ENCODE measurements around the gene KDM4F.

Gene KDM4F

DNA sequence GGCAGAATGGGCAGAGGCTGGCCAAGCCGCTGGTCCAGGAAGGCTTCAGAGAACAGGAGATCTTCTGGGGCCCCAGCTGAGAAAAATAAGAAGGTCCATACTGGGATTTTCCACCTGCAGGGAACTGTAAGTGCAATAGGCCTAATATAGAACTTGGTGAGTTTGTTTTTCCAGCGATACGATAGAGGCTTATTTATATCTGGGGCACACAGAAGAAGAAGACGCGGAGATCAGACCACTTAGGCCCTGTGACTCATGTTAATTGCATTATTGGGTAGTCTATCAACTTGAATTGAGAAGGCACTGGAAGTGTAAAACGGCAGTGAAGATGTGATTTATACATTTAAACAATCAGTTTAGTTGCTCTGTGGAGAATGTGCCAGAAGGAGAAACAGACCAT is 9.8 kb downstream of the KDM4F start:
- DNase-seq (ENCODE audit: low read depth): no peak
- TF ChIP-seq, protein P1, sequence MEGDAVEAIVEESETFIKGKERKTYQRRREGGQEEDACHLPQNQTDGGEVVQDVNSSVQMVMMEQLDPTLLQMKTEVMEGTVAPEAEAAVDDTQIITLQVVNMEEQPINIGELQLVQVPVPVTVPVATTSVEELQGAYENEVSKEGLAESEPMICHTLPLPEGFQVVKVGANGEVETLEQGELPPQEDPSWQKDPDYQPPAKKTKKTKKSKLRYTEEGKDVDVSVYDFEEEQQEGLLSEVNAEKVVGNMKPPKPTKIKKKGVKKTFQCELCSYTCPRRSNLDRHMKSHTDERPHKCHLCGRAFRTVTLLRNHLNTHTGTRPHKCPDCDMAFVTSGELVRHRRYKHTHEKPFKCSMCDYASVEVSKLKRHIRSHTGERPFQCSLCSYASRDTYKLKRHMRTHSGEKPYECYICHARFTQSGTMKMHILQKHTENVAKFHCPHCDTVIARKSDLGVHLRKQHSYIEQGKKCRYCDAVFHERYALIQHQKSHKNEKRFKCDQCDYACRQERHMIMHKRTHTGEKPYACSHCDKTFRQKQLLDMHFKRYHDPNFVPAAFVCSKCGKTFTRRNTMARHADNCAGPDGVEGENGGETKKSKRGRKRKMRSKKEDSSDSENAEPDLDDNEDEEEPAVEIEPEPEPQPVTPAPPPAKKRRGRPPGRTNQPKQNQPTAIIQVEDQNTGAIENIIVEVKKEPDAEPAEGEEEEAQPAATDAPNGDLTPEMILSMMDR (IDR thresholded peaks at IDR 0.05; ENCODE audit: control insufficient read depth, insufficient read depth, low read depth, low read length, missing control alignments): no peak
- H3K4me3 ChIP-seq (ENCODE audit: control insufficient read depth, low read depth, low read length): no peak overlapping the region

DNA sequence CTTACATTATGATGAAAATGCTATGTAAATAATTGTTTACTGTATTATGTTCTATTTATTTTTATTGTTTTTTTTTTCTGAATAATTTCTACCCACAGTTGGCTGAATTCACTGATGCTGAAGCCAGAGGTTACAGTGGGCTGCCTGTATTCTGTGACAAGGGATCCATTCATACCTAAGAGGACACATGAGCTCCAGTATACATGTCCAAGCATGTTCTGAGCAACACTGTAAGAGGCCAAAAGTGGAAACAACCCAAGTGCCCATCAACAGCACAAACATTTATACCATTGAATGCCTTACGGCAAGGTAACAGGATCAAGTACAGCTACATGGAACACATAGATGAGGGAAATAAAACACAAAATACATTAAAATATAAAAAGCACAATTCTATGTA is 16.1 kb downstream of the KDM4F start:
- H3K4me3 ChIP-seq (ENCODE audit: control insufficient read depth, low read depth, low read length): no peak overlapping the region
- TF ChIP-seq, protein P1 (IDR thresholded peaks at IDR 0.05; ENCODE audit: control insufficient read depth, insufficient read depth, low read depth, low read length, missing control alignments): no peak
- no peak for DNase-seq (ENCODE audit: low read depth)

DNA sequence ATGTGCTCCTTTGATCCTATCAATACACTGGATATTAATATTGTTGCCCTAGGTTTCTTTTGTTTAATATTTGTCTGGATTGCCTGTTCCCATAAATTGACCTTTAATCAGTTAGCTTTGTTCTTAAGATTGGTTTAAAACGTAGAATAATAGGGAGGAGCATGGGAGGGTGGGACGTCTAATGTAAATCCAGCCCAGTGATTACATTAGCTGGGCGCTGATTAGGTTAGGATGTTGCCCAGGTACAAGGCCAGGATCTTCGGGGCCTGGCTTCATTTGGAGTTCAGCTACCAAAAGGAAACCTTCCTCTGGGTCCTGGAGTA is 17.5 kb downstream of the KDM4F start, which contains the start of gene SRSF8:
Gene SRSF8 (plus strand): TSS at position 204 of the 323 bp plus-strand sequence. CDS start 308 bp downstream, outside the sequence.
- TF ChIP-seq, protein P1 (IDR thresholded peaks at IDR 0.05; ENCODE audit: control insufficient read depth, insufficient read depth, low read depth, low read length, missing control alignments): no peak
- DNase-seq (ENCODE audit: low read depth): no peak
- H3K4me3 ChIP-seq (ENCODE audit: control insufficient read depth, low read depth, low read length): peak within 1 kb of the TSS; percentile 73

DNA sequence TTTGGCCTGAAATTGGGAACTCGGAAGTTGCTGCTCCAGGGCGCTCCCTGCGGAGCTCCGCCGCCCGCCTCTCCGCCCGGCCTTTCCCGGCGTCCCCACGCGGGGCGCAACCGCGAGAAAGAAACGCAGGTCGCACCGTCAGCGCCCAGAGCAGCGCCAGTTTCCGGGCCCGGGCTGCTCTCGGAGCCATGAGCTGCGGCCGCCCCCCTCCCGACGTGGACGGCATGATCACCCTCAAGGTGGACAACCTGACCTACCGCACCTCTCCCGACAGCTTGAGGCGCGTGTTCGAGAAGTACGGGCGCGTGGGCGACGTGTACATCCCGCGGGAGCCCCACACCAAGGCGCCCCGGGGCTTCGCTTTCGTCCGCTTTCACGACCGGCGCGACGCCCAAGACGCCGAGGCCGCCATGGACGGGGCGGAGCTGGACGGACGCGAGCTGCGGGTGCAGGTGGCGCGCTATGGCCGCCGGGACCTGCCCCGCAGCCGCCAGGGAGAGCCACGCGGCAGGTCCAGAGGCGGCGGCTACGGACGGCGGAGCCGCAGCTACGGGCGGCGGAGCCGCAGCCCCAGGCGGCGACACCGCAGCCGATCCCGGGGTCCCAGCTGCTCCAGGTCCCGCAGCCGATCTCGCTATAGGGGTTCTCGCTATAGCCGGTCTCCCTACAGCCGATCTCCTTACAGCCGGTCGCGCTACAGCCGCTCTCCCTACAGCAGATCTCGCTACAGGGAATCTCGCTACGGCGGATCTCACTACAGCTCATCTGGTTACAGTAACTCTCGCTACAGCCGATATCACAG is 18.0 kb downstream of the KDM4F start:
- DNase-seq (ENCODE audit: low read depth): no peak
- TF ChIP-seq, protein P1 (IDR thresholded peaks at IDR 0.05; ENCODE audit: control insufficient read depth, insufficient read depth, low read depth, low read length, missing control alignments): peak; percentile 70
- H3K4me3 ChIP-seq (ENCODE audit: control insufficient read depth, low read depth, low read length): peak overlapping the region; percentile 73

DNA sequence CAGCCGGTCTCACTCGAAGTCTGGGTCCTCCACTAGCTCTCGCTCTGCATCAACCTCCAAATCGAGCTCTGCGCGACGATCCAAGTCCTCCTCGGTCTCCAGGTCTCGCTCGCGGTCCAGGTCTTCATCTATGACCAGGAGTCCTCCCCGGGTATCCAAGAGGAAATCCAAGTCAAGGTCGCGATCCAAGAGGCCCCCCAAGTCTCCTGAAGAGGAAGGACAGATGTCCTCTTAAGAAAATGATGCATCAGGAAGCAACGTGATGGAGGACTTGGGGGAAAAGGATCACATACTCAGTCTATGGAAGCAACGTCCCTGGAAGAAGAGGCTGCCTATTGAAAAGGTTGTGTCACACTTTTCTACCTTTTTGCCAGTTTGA is 18.6 kb downstream of the KDM4F start:
- TF ChIP-seq, protein P1 (IDR thresholded peaks at IDR 0.05; ENCODE audit: control insufficient read depth, insufficient read depth, low read depth, low read length, missing control alignments): no peak
- peak overlapping the region; percentile 73 for H3K4me3 ChIP-seq (ENCODE audit: control insufficient read depth, low read depth, low read length)
- no peak for DNase-seq (ENCODE audit: low read depth)

DNA sequence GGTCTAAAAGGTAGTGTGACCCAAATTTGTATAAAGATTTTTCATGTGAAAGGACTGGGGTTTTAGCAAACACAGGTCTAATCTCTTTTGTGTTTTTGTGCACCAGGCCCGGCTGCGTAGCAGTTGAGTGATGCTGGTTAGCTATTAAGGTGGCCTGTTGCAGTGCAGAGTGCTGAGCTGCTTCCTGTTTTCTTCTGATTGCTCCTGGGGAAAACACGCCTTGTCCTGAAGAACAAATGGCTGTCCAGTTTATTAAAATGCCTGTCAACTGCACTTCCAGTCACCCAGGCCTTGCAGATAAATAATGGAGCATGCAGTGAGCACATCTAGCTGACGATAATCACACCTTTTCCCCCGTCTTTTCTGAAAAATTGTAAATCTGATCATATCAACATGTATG is 19.3 kb downstream of the KDM4F start:
- peak; percentile 91 for DNase-seq (ENCODE audit: low read depth)
- H3K4me3 ChIP-seq (ENCODE audit: control insufficient read depth, low read depth, low read length): peak overlapping the region; percentile 73
- TF ChIP-seq, protein P1 (IDR thresholded peaks at IDR 0.05; ENCODE audit: control insufficient read depth, insufficient read depth, low read depth, low read length, missing control alignments): no peak

Measured in AG09309 (cell line).